HG03135 (cell line): ENCODE data around the gene NXPE3.
"Not testable (repeated sequence)": the region's sequence is repeated elsewhere in the genome, so short reads cannot be mapped to it uniquely, and the experiment has no call there.

Source experiments
- ATAC-seq: cut with Tn5 transposase; IDR thresholded peaks from one replicate; pipeline ENCODE4 v1.9.1; 2021; ENCODE audit warnings: mild to moderate bottlenecking, moderate library complexity; ENCODE audit not compliant: unreplicated experiment

Gene NXPE3

DNA sequence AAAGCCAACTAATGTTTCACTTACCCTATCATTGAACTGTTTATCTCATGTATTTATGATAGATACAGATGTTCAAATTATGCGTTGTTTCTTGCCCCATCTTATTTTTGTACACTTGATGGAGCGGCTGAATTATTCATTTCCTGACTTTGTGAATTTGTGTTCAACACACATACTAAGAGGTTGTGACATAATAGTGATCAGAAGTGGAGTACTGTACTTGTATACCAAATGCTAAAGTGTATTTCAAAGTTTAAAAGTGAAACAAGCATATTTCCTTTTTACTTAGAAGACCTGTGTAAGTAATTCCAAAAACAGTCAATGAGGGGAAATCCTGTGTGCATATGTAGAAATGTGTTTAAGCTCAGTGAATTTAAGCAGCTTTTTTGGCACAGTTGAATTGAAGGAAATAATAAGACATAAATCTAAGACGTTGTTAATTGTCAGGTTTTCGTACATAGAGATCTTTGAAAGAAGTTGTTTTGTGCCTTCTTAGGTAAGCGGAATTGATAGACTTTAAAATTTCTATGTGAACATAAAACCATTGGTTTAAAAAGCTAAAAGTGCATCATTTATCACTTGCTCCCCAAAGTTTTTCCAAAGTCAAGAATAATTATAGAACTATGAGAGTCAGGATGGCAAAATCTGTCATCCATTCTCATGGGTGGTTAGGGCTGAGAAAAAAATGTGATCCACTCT lies 72.2 kb downstream of the NXPE3 start:
- ATAC-seq: no peak

GRCh38 chr3:101851850-101852714 lies 73.1 kb downstream of the NXPE3 start:
- ATAC-seq: no peak

GRCh38 chr3:101852983-101853840 lies 74.2 kb downstream of the NXPE3 start:
- ATAC-seq: no peak

DNA sequence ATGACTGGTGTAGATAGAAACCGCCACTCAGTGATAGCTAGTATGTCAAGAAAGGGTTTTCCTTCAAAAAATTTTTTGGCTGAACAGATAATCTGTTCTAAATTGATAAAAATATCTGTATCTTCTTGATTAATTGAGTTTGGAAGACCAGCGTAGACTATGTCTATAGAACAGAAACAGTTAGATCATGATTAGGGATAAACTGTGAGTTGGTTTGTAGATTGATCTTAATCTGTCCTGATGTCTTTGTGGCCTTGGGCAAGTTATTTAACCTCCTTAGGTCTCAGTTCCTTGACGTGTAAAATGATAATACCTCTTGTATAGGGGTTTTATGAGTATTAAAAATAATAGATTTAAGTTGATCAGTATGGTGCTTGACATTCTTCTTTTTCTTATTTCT lies 75.0 kb downstream of the NXPE3 start:
- no peak for ATAC-seq

DNA sequence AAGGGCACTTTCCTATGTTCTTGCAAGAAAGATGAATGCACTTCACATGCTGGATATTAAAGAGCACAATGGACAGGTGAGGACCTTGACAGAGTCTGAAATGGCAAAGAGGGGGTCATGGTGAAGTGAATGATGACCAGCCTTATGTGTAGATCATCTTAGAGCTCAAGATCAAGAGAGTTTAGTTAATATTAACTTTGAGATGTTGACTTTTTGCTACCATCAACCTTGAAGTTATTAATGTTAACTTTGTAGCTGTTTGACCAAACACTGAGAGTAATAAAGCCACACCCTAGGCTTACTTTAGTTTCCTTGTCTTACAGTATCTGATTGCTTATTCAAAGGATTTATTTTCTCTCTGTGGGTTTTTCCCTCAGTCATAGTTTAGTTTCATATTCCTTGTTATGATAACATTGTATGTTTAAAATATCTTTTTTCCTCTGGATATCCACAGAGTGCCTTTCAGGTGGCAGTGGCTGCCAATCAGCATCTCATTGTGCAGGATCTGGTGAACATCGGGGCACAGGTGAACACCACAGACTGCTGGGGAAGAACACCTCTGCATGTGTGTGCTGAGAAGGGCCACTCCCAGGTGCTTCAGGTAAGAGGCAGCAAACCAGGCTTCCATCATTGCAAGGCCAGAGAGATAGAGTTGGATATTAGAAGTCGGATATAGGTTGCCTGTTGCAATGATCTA lies 75.7 kb downstream of the NXPE3 start:
- ATAC-seq: no peak

GRCh38 chr3:101857301-101857741 lies 78.3 kb downstream of the NXPE3 start:
- ATAC-seq: no peak

GRCh38 chr3:101858464-101859030 lies 79.5 kb downstream of the NXPE3 start:
- ATAC-seq: no peak

GRCh38 chr3:101859882-101860448 lies 81.0 kb downstream of the NXPE3 start:
- no peak for ATAC-seq

DNA sequence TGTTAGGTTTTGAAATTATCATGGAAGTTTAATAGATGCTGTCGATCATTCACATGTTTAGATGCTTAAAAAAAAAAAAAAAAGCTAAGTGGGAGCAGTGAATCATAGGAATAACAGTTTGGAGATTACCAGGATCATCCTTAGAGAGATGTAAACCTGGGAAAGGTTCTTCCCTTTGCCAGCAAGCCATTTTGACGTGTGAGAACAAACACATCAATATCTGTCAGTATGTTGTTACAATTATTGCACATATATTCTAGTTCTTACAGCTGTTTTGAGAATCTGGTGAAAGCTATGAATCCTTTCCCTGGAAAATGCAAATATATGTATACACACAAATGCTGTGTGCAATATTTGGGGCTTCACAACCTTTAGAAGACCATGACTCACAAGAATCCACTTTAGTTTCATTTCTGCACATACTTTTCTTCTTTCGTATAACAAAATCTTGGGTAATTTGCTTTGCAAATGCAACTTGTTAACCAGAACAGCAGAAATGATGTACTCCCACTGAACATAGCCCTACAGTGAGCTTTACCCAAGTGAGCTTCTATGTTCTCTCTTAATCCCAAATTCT lies 82.3 kb downstream of the NXPE3 start:
- no peak for ATAC-seq

DNA sequence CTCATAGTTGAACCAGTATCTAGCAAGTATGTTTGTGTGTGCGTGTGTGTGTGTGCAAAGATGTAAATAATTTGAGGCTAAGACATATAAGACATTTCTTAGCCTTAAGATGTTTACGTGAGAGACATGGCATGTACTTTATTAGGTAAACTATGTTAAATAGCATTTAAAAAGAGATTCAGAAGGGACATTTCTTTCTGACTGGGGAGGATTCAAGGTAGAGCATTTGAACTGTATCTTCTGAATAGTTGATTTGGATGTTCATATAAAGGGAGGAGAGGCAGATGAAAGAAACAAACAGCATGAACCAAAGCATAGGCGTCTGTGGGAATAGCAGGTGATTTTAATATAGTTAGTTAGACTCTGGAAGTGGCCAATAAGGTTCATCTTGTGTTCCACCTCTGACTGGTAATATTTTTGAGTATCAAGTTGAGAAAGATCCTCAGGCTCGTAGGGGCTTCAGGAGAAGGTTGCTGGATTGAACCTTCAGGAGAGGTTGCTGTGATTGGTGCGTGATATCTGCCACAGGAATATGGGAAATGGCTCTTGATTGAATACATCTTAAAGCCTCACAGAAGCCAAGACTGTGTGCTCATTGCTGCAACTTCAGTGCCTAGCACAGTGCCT lies 82.9 kb downstream of the NXPE3 start:
- ATAC-seq: no peak

- ATAC-seq: no peak
These were observed 83.6 kb downstream of the NXPE3 start for GRCh38 chr3:101862416-101863165.

- ATAC-seq: not testable (repeated sequence)
These were observed 85.9 kb downstream of the NXPE3 start for GRCh38 chr3:101864926-101865325.

DNA sequence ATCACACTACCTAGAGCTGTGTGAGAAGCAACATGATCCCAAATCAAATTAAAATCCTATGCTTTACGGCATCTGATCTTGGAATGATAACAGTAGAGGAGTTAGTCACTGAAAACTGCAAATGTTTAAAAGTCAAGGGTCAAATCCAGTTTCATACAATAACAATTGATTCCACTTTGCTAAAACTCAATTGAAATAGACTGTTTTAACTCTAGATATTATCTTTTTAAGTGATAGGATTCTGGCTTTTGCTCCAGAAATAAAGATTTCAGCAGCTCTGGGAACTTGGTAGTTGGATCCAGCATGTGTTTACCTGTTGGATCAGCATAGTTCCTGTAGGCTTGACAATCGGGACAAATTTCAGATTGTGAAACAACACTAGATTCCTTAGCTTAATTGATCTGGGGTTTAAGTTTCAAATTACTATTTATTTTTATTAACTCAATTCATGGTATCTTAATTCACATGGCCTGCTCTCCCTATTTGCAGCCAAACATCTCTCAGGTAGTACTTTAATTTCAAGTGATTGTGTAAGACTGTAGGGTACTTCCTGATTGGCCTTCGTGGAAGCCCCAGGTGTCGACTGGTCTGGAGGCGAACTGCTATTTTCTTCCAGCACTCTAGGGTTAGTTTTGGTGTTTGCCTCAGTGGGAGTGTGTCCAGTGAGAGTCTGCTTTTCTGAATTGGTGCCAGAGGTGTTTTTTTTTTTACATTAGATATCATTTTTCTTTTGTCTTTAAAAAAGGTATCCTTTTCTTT lies 86.9 kb downstream of the NXPE3 start:
- ATAC-seq: no peak

DNA sequence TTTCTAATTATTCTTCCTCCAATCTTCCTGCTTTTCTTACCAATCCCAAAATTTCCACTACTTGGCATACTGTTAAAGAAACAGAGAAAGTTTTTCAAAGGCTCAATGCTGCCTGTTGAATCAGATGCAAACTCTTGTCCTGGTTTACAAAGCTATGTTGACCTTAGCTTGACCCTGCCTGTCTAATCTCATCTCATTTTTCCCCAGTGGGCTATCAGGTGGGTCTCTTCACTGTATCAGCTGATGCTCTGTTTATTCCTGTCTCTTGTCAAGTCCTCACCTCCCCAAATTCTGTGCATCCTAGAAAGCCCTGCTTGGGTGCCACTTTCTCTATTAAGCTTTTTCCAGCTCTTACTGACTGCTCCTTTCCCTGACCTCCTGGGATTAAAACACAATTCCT lies 88.5 kb downstream of the NXPE3 start:
- no peak for ATAC-seq

GRCh38 chr3:101867996-101868395 lies 89.0 kb downstream of the NXPE3 start:
- ATAC-seq: no peak

DNA sequence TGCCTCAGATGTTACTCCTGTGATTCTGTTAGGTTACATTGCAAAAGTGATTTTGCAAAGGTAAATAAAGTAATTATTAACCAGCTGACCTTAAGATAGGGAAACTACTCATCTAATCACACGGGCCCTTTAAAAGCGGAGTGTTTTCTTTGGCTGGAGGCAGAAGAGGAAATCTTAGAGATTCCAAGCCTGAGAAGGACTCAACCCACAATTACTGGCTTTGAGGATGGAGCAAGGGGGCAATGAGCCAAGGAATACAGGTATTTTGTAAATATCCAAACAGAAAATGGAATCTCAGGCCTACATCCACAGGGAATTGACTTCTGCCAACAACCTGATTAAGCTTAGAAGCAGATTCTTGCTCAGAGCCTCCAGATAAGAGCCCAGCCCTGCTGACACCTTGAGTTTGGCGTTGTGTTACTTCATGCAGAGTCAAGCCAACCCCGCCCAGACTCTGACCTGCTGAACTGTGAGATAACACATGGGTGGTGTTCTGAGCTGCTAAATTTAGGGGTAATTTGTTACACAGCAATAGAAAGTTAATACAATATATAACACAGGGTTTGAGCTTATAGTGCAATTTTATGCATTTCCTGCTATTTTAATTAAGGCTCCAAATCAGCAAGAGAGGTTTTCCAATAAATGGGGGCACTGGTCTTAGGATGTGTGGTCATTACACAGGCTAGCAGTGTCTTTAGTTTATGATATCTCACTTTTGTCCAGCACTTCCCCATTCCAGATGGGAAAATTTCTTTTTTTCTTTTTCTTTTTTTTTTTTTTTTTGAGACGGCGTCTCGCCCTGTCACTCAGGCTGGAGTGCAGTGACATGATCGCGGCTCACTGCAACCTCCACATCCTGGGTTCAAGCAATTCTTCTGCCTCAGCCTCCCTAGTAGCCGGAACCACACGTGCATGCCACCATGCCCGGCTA lies 89.8 kb downstream of the NXPE3 start:
- ATAC-seq: no peak

GRCh38 chr3:101870138-101870537 lies 91.1 kb downstream of the NXPE3 start:
- ATAC-seq: no peak
